G401 (cell line): Measurements from ENCODE around the gene ZNF490. TPM values are rescaled to one million over a fixed set of nuclear protein-coding genes. Genes with fewer than 3 reads are reported as not detected.
"Not testable (repeated sequence)": the region's sequence is repeated elsewhere in the genome, so short reads cannot be mapped to it uniquely, and the experiment has no call there.

Experiments
- DNase-seq: peaks from one replicate; pipeline ENCODE4 v3.0.0-alpha.2; 2015; ENCODE audit warnings: low spot score
- in situ Hi-C: cut with HindIII; loops from 2 replicates; pipeline ENCODE4 v1.10.0; 2016; ENCODE audit warnings: low sequenced_read_pairs, mixed read lengths
- total RNA-seq: library from RNA; depleted of rRNA; stranded (reverse); fragments of >200 nt; shearing (Covaris generic); gene quantifications from 2 replicates; pipeline ENCODE4 v1.2.3, GENCODE V29; 2014; rRNA removed

The ZNF490 gene
- 3.9 and 4.8 TPM in 2 replicates for total RNA-seq

GRCh38 chr19:12610540-12611360 is at the start of gene ZNF490, which contains the start of gene ZNF791:
TSS of gene ZNF490 (minus strand) at chr19:12610813. CDS start at chr19:12610680, 133 bp downstream.
TSS of gene ZNF791 (plus strand) at chr19:12610920. CDS start at chr19:12611080, 160 bp downstream.
- in situ Hi-C loops, result no loop called here
- peak; percentile 99 for DNase-seq

- in situ Hi-C loops, result no loop called here
- no peak for DNase-seq
These were observed 47.4 kb upstream of the ZNF490 start for GRCh38 chr19:12657966-12658365.

GRCh38 chr19:12656899-12657571 is 46.4 kb upstream of the ZNF490 start:
- DNase-seq, result no peak
- in situ Hi-C loops, result no loop called here

- no peak for DNase-seq
- in situ Hi-C loops, result no loop called here
These were observed 44.9 kb upstream of the ZNF490 start for GRCh38 chr19:12655546-12655945.

GRCh38 chr19:12652219-12652618 is 41.6 kb upstream of the ZNF490 start:
- in situ Hi-C loops, result no loop called here

GRCh38 chr19:12649941-12650340 is 39.3 kb upstream of the ZNF490 start:
- in situ Hi-C loops, result no loop called here
- no peak for DNase-seq

More at GRCh38 chr19:12652219-12652618, 41.6 kb upstream of the ZNF490 start:
- DNase-seq, result no peak

GRCh38 chr19:12648088-12648487 is 37.5 kb upstream of the ZNF490 start:
- DNase-seq, result no peak
- in situ Hi-C loops, result no loop called here

GRCh38 chr19:12647490-12648071 is 37.0 kb upstream of the ZNF490 start:
- in situ Hi-C loops, result no loop called here
- DNase-seq, result peak; percentile 27

- DNase-seq, result no peak
- in situ Hi-C loops, result no loop called here
These were observed 36.4 kb upstream of the ZNF490 start for GRCh38 chr19:12647047-12647446.

GRCh38 chr19:12646551-12646950 is 35.9 kb upstream of the ZNF490 start:
- in situ Hi-C loops, result no loop called here
- DNase-seq, result no peak

GRCh38 chr19:12643716-12644115 is 33.1 kb upstream of the ZNF490 start:
- DNase-seq, in situ Hi-C loops: not testable (repeated sequence)

GRCh38 chr19:12642506-12642905 is 31.9 kb upstream of the ZNF490 start:
- DNase-seq, result no peak
- in situ Hi-C loops, result no loop called here

- DNase-seq, result no peak
- in situ Hi-C loops, result no loop called here
These were observed 30.8 kb upstream of the ZNF490 start for GRCh38 chr19:12641456-12641855.

- DNase-seq, result peak; percentile 84
- in situ Hi-C loops, result no loop called here
These were observed 29.4 kb upstream of the ZNF490 start for GRCh38 chr19:12639901-12640613.

- DNase-seq, result no peak
- in situ Hi-C loops, result no loop called here
These were observed 28.1 kb upstream of the ZNF490 start for GRCh38 chr19:12638611-12639182.

GRCh38 chr19:12636631-12637030 is 26.0 kb upstream of the ZNF490 start:
- in situ Hi-C loops, result no loop called here
- DNase-seq, result no peak

- in situ Hi-C loops, result no loop called here
- DNase-seq, result no peak
These were observed 18.6 kb upstream of the ZNF490 start for GRCh38 chr19:12629215-12629614.

- no peak for DNase-seq
- in situ Hi-C loops, result no loop called here
These were observed 17.7 kb upstream of the ZNF490 start for GRCh38 chr19:12628040-12629022.
